ENCODE data around the gene PLXNC1. TPM values are rescaled to one million over a fixed set of nuclear protein-coding genes. Genes with fewer than 3 reads are reported as not detected.

Gene PLXNC1
- polyA plus RNA-seq, 1 donor (not counting 4 experiments of a cell fraction or from before 2014, with no cell fraction given) = 0.17 TPM

GRCh38 chr12:94223842-94224241 lies 75.5 kb downstream of the PLXNC1 start:
- no peaks in the 10 kb centered on the region for H3K4me1 ChIP-seq (ENCODE audit: control insufficient read depth, extremely low read depth, insufficient read depth, low read length)
- H3K4me2 ChIP-seq (ENCODE audit: control insufficient read depth, extremely low read depth, insufficient read depth, low read depth, low read length) = no peak overlapping the region
- no peaks in the 10 kb centered on the region for H3K9me1 ChIP-seq (ENCODE audit: control insufficient read depth, extremely low read depth, insufficient read depth, low read length)
- no peaks in the 10 kb centered on the region for H3K79me2 ChIP-seq (ENCODE audit: control insufficient read depth, insufficient read depth, low read length)
- dilution Hi-C loops (cut with MboI; ENCODE audit: extremely low pct_ligation_motif_present, low sequenced_read_pairs) = no loop called here
- no peak overlapping the region for H3K4me3 ChIP-seq (ENCODE audit: control insufficient read depth in 2 of 3, extremely low read depth in 1 of 3, insufficient read depth in 2 of 3, low read depth in 1 of 3, low read length in 3 of 3)
- TF ChIP-seq CTCF (optimal IDR thresholded peaks at IDR 0.05 in 1 of 3, IDR thresholded peaks at IDR 0.05 in 1 of 3, conservative IDR thresholded peaks at IDR 0.05 in 1 of 3; ENCODE audit: extremely low read depth in 1 of 3, insufficient read depth in 2 of 3, low read length in 3 of 3) (no peak), EZH2 (IDR thresholded peaks at IDR 0.05; ENCODE audit: low read length) (no peak)
- H3K27ac ChIP-seq (ENCODE audit: control insufficient read depth, insufficient read depth, low read length) = no peak overlapping the region
- H3K9me3 ChIP-seq (ENCODE audit: control insufficient read depth, low read depth, low read length) = no peaks in the 10 kb centered on the region
- H2AFZ ChIP-seq (ENCODE audit: control insufficient read depth, low read length) = no peak overlapping the region
- H4K20me1 ChIP-seq (ENCODE audit: control insufficient read depth, extremely low read depth, insufficient read depth, low read length) = no peaks in the 10 kb centered on the region
- no peak for DNase-seq (ENCODE audit: low read depth, low spot score)
- no peak overlapping the region for H3K9ac ChIP-seq (ENCODE audit: control insufficient read depth, extremely low read depth, insufficient read depth, low read length)
- H3K36me3 ChIP-seq (ENCODE audit: control insufficient read depth in 2 of 2, extremely low read depth in 1 of 2, insufficient read depth in 2 of 2, low read length in 2 of 2) = no peaks in the 10 kb centered on the region
- H3K27me3 ChIP-seq (ENCODE audit: control insufficient read depth, extremely low read depth, insufficient read depth, low read length) = peaks cover 3% of the 10 kb centered on the region
- FAIRE-seq = no peak

GRCh38 chr12:94225506-94225905 lies 77.1 kb downstream of the PLXNC1 start:
- no peak overlapping the region for H3K27ac ChIP-seq (ENCODE audit: control insufficient read depth, insufficient read depth, low read length)
- H3K9ac ChIP-seq (ENCODE audit: control insufficient read depth, extremely low read depth, insufficient read depth, low read length) = no peak overlapping the region
- no peaks in the 10 kb centered on the region for H3K9me3 ChIP-seq (ENCODE audit: control insufficient read depth, low read depth, low read length)
- no peak overlapping the region for H3K4me3 ChIP-seq (ENCODE audit: control insufficient read depth in 2 of 3, extremely low read depth in 1 of 3, insufficient read depth in 2 of 3, low read depth in 1 of 3, low read length in 3 of 3)
- H3K4me1 ChIP-seq (ENCODE audit: control insufficient read depth, extremely low read depth, insufficient read depth, low read length) = no peaks in the 10 kb centered on the region
- no peak overlapping the region for H3K4me2 ChIP-seq (ENCODE audit: control insufficient read depth, extremely low read depth, insufficient read depth, low read depth, low read length)
- no peak overlapping the region for H2AFZ ChIP-seq (ENCODE audit: control insufficient read depth, low read length)
- H3K36me3 ChIP-seq (ENCODE audit: control insufficient read depth in 2 of 2, extremely low read depth in 1 of 2, insufficient read depth in 2 of 2, low read length in 2 of 2) = no peaks in the 10 kb centered on the region
- FAIRE-seq (no peak), DNase-seq (ENCODE audit: low read depth, low spot score) (no peak)
- no peaks in the 10 kb centered on the region for H3K79me2 ChIP-seq (ENCODE audit: control insufficient read depth, insufficient read depth, low read length)
- no peaks in the 10 kb centered on the region for H3K9me1 ChIP-seq (ENCODE audit: control insufficient read depth, extremely low read depth, insufficient read depth, low read length)
- no peaks in the 10 kb centered on the region for H4K20me1 ChIP-seq (ENCODE audit: control insufficient read depth, extremely low read depth, insufficient read depth, low read length)
- no peak for TF ChIP-seq CTCF (optimal IDR thresholded peaks at IDR 0.05 in 1 of 3, IDR thresholded peaks at IDR 0.05 in 1 of 3, conservative IDR thresholded peaks at IDR 0.05 in 1 of 3; ENCODE audit: extremely low read depth in 1 of 3, insufficient read depth in 2 of 3, low read length in 3 of 3)
- dilution Hi-C loops (cut with MboI; ENCODE audit: extremely low pct_ligation_motif_present, low sequenced_read_pairs) = no loop called here
- peaks cover 3% of the 10 kb centered on the region for H3K27me3 ChIP-seq (ENCODE audit: control insufficient read depth, extremely low read depth, insufficient read depth, low read length)
